Liver (tissue), 3 donors: ENCODE data around the gene UBTD2.

Experiments
- CTCF ChIP-seq: fragments of 150-350 bp; IDR thresholded peaks from 2 replicates; pipeline ENCODE4 v1.5.1; 2017; ENCODE audit warnings: improper control_type of control experiment, low read depth, low read length; ENCODE audit not compliant: missing input control
- FOXA1 ChIP-seq: IDR thresholded peaks from 2 replicates; pipeline ENCODE4 v1.6.1; 2016; ENCODE audit warnings: antibody characterized with exemption
- FOXA2 ChIP-seq: IDR thresholded peaks from 2 replicates; pipeline ENCODE4 v1.6.1; 2016; ENCODE audit warnings: antibody characterized with exemption
- HNF4G ChIP-seq: IDR thresholded peaks from 2 replicates; pipeline ENCODE4 v1.6.1; 2016; ENCODE audit warnings: antibody characterized with exemption
- JUND ChIP-seq, 2 donors: IDR thresholded peaks; 2 replicates each; pipeline ENCODE4 v1.6.1; 2016; ENCODE audit warnings: antibody characterized with exemption in 2 of 2
- MAX ChIP-seq: IDR thresholded peaks from 2 replicates; pipeline ENCODE4 v1.6.1; 2016; ENCODE audit warnings: antibody characterized with exemption
- RAD21 ChIP-seq, 2 donors: IDR thresholded peaks; 2 replicates each; pipeline ENCODE4 v1.6.1; 2016; ENCODE audit warnings: antibody characterized with exemption in 2 of 2, mild to moderate bottlenecking in 2 of 2
- REST ChIP-seq: IDR thresholded peaks from 2 replicates; pipeline ENCODE4 v1.6.1; 2016; ENCODE audit warnings: antibody characterized with exemption, mild to moderate bottlenecking
- RXRA ChIP-seq, 2 donors: IDR thresholded peaks; 2 replicates each; pipeline ENCODE4 v1.6.1; 2017 to 2018; ENCODE audit warnings: antibody characterized with exemption in 2 of 2, mild to moderate bottlenecking in 1 of 2
- SP1 ChIP-seq: IDR thresholded peaks from 2 replicates; pipeline ENCODE4 v1.6.1; 2018; ENCODE audit warnings: antibody characterized with exemption, mild to moderate bottlenecking
- YY1 ChIP-seq: IDR thresholded peaks from 2 replicates; pipeline ENCODE4 v1.6.1; 2016; ENCODE audit warnings: antibody characterized with exemption, mild to moderate bottlenecking
- ZBTB33 ChIP-seq: IDR thresholded peaks from 2 replicates; pipeline ENCODE4 v1.6.1; 2016; ENCODE audit warnings: antibody characterized with exemption
- TF ChIP-seq, protein P1 (sequence below): IDR thresholded peaks from 2 replicates; pipeline ENCODE4 v1.6.1; 2016; ENCODE audit warnings: antibody characterized with exemption
- donor health status: healthy.
- donor health status: healthy.

DNA sequence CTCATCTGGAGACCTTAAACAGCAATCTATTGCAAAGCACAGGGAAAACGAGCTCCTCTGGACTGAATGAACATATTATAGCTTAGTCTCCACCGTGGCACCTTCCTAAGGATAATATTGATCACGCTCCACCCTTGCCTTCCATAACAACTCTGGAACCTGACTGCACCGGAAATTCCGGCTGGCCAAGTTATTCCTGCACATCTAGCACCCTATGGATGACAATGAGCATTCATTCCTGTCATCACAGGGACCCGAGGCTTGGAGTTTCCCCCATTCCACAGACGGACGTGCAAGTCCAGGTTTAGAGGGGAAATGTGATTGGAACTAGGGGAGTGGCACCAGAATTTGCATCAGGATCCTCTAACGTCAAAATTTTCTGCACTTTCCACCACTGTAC, 123.1 kb downstream of the UBTD2 start:
- no peak for TF ChIP-seq CTCF
- no peak for TF ChIP-seq ZBTB33
- TF ChIP-seq FOXA1: no peak
- no peak for TF ChIP-seq REST
- no peak for TF ChIP-seq MAX
- no peak for TF ChIP-seq SP1
- TF ChIP-seq, protein P1, sequence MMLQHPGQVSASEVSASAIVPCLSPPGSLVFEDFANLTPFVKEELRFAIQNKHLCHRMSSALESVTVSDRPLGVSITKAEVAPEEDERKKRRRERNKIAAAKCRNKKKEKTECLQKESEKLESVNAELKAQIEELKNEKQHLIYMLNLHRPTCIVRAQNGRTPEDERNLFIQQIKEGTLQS: no peak
- no peak for TF ChIP-seq HNF4G
- no peak for TF ChIP-seq JUND (IDR thresholded peaks at IDR 0.05)
- no peak for TF ChIP-seq RAD21 (IDR thresholded peaks at IDR 0.05)
- no peak for TF ChIP-seq RXRA (IDR thresholded peaks at IDR 0.05)
- no peak for TF ChIP-seq YY1
- no peak for TF ChIP-seq FOXA2
